ENCODE measurements around the gene RFPL4AL1.

RFPL4AL1 gene

DNA sequence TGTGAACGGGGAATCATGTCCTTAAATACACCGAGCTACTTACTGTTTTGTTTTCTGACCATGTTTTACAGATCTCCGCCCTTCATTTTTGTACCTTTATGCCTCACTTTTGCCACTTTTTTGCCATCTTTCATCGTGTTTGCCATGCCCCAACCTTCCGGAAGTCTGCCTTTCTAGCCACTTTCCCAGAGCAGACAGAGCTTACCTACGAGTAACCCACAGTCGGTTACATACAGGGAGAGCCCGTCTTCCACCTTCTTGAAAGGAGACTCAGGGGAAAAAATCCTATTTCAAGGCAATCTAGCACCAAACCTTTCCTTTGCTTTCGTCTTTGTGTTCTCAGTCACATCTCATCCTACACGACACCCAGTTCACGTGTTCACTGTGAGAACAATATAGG, 26.1 kb downstream of the RFPL4AL1 start:
- TF ChIP-seq CTCF (IDR thresholded peaks at IDR 0.05; ENCODE audit: low read depth, low read length, missing control alignments): no peak
- H3K4me3 ChIP-seq (ENCODE audit: low read depth, low read length): no peak overlapping the region
- in situ Hi-C loops (cut with HindIII; ENCODE audit: low sequenced_read_pairs): no loop called here
- no peak for DNase-seq (ENCODE audit: low read depth)

- no peak for TF ChIP-seq CTCF (IDR thresholded peaks at IDR 0.05; ENCODE audit: low read depth, low read length, missing control alignments)
- DNase-seq (ENCODE audit: low read depth): no peak
- in situ Hi-C loops (cut with HindIII; ENCODE audit: low sequenced_read_pairs): no loop called here
- no peak overlapping the region for H3K4me3 ChIP-seq (ENCODE audit: low read depth, low read length)
Measured at GRCh38 chr19:55801416-55801815, 32.5 kb downstream of the RFPL4AL1 start.

GRCh38 chr19:55802281-55802680, 33.4 kb downstream of the RFPL4AL1 start:
- no peak overlapping the region for H3K4me3 ChIP-seq (ENCODE audit: low read depth, low read length)
- in situ Hi-C loops (cut with HindIII; ENCODE audit: low sequenced_read_pairs): no loop called here
- no peak for DNase-seq (ENCODE audit: low read depth)
- TF ChIP-seq CTCF (IDR thresholded peaks at IDR 0.05; ENCODE audit: low read depth, low read length, missing control alignments): no peak

GRCh38 chr19:55809381-55810058, 40.6 kb downstream of the RFPL4AL1 start:
- in situ Hi-C loops (cut with HindIII; ENCODE audit: low sequenced_read_pairs): no loop called here
- TF ChIP-seq CTCF (IDR thresholded peaks at IDR 0.05; ENCODE audit: low read depth, low read length, missing control alignments): no peak
- no peak for DNase-seq (ENCODE audit: low read depth)
- H3K4me3 ChIP-seq (ENCODE audit: low read depth, low read length): no peak overlapping the region

DNA sequence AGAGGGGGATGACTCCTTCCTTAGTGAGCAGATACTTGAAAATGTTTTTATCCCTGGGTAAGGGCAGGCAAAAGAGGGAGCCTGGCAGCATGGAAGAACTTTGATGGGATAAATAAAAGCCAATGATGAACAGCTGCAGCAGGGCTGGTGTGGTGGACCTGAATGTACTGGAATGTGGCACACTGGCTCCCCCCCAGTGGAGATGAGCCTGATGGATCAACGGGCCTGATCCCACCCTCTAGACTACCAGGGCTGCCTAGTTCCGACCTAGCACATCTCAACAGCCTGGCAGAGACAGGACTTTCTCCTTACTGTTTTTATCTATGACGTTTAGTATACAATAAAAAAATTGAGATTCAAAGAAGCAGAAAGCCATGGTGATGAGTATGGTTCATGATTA, 42.4 kb downstream of the RFPL4AL1 start:
- DNase-seq (ENCODE audit: low read depth): no peak
- in situ Hi-C loops (cut with HindIII; ENCODE audit: low sequenced_read_pairs): no loop called here
- H3K4me3 ChIP-seq (ENCODE audit: low read depth, low read length): no peak overlapping the region
- no peak for TF ChIP-seq CTCF (IDR thresholded peaks at IDR 0.05; ENCODE audit: low read depth, low read length, missing control alignments)

DNA sequence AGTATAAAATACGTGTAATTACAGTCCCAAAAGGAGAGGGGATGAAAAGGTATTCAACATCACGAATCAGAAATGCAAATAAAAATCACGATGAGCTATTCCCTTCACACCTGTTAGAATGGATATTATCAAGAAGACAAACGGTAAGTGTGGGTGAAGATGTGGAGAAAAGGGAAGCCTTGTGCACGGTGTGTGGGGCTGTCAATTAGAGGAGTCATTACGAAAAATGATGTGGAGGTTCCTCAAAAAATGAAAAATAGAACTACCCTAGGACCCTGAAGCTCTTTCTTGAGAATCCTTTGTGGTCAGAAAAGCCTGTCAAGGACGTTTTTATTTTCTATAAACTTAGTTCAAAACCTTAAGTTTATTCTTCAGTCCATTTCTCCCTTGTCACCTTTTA, 43.5 kb downstream of the RFPL4AL1 start:
- in situ Hi-C loops (cut with HindIII; ENCODE audit: low sequenced_read_pairs): no loop called here
- no peak for DNase-seq (ENCODE audit: low read depth)
- no peak overlapping the region for H3K4me3 ChIP-seq (ENCODE audit: low read depth, low read length)
- TF ChIP-seq CTCF (IDR thresholded peaks at IDR 0.05; ENCODE audit: low read depth, low read length, missing control alignments): no peak
